ENCODE results near the gene RNU1-3. TPM values are rescaled to one million over a fixed set of nuclear protein-coding genes. Genes with fewer than 3 reads are reported as not detected.
"Not testable (repeated sequence)": the region's sequence is repeated elsewhere in the genome, so short reads cannot be mapped to it uniquely, and the experiment has no call there.

RNU1-3 gene
- total and polyA plus RNA-seq, 2 of the 13 experiments (the other 11 are each of a cell fraction or from before 2014, with no cell fraction given): under 0.01 to 11,018 TPM

- ATAC-seq (peak; percentile 92), FAIRE-seq (peak; percentile 40)
- intact Hi-C loops (cut with micrococcal nuclease; ENCODE audit: unreplicated experiment); H3K4me1 ChIP-seq (ENCODE audit: insufficient read depth, low read length); H3K4me3 ChIP-seq (replicated peaks in 1 of 3; ENCODE audit: insufficient read depth in 1 of 3, low read depth in 2 of 3, low read length in 3 of 3); H3K9me3 ChIP-seq (ENCODE audit: low read length); H2AFZ ChIP-seq (ENCODE audit: low read length); H3K27me3 ChIP-seq (ENCODE audit: control insufficient read depth in 1 of 2, insufficient read depth in 2 of 2, low read length in 2 of 2); in situ Hi-C loops (cut with HindIII; ENCODE audit: extremely low pct_ligation_motif_present, low pct_unique_long_range_greater_than_20kb); POLR2A ChIA-PET; DNase-seq (ENCODE audit: low spot score); CTCF ChIA-PET (ENCODE audit: low intra/inter-chr PET ratio, low total read pairs); H4K20me1 ChIP-seq (ENCODE audit: insufficient read depth, low read length); H3K36me3 ChIP-seq (replicated peaks in 1 of 2; ENCODE audit: control insufficient read depth in 1 of 2, insufficient read depth in 2 of 2, low read length in 2 of 2); H3K9ac ChIP-seq (ENCODE audit: insufficient read depth, low read depth, low read length); BruUV-seq (replicated peaks); H3K79me2 ChIP-seq (ENCODE audit: insufficient read depth, low read length); H3K27ac ChIP-seq (ENCODE audit: extremely low read length, insufficient read depth, low read length): not testable (repeated sequence)
- TF ChIP-seq MYC (CRISPR knock-in tag; IDR thresholded peaks at IDR 0.05; ENCODE audit: borderline replicate concordance): peak; percentile 61; the same call in 1 of the 2 replicates
- TF ChIP-seq MLXIP (CRISPR knock-in tag; IDR thresholded peaks at IDR 0.05; ENCODE audit: borderline replicate concordance): peak; percentile 48; the same call in 1 of the 2 replicates
- WGBS (ENCODE audit: low lambda C conversion rate): no CpG with 5 or more reads among the region's 14 CpGs
- peak overlapping the region; percentile 51 for H3K4me2 ChIP-seq (ENCODE audit: low read depth, low read length)
Observed at GRCh38 chr1:16656981-16657683, 9.6 kb downstream of the RNU1-3 start.

GRCh38 chr1:16656574-16656973 lies 10.2 kb downstream of the RNU1-3 start:
- TF ChIP-seq HNRNPL (IDR thresholded peaks at IDR 0.05; ENCODE audit: low read depth, low read length) (peak; percentile 59; the same call in 1 of the 2 replicates), ZNF574 (CRISPR knock-in tag; IDR thresholded peaks at IDR 0.05) (0 out of 2 replicates have a peak, but pooled peaks have one; percentile 27)
- intact Hi-C loops (cut with micrococcal nuclease; ENCODE audit: unreplicated experiment); CTCF ChIA-PET (ENCODE audit: low intra/inter-chr PET ratio, low total read pairs); H3K79me2 ChIP-seq (ENCODE audit: insufficient read depth, low read length); FAIRE-seq; DNase-seq (ENCODE audit: low spot score); H3K27ac ChIP-seq (ENCODE audit: extremely low read length, insufficient read depth, low read length); H2AFZ ChIP-seq (ENCODE audit: low read length); POLR2A ChIA-PET; H3K27me3 ChIP-seq (ENCODE audit: control insufficient read depth in 1 of 2, insufficient read depth in 2 of 2, low read length in 2 of 2); in situ Hi-C loops (cut with HindIII; ENCODE audit: extremely low pct_ligation_motif_present, low pct_unique_long_range_greater_than_20kb); H3K4me2 ChIP-seq (ENCODE audit: low read depth, low read length); H3K4me1 ChIP-seq (ENCODE audit: insufficient read depth, low read length); H4K20me1 ChIP-seq (ENCODE audit: insufficient read depth, low read length); H3K9me3 ChIP-seq (ENCODE audit: low read length); H3K4me3 ChIP-seq (replicated peaks in 1 of 3; ENCODE audit: insufficient read depth in 1 of 3, low read depth in 2 of 3, low read length in 3 of 3); H3K36me3 ChIP-seq (replicated peaks in 1 of 2; ENCODE audit: control insufficient read depth in 1 of 2, insufficient read depth in 2 of 2, low read length in 2 of 2); H3K9ac ChIP-seq (ENCODE audit: insufficient read depth, low read depth, low read length): not testable (repeated sequence)
- TSS peak; percentile 46 for BruUV-seq (replicated peaks)
- ATAC-seq: peak; percentile 57
- WGBS (ENCODE audit: low lambda C conversion rate): no CpG with 5 or more reads among the region's 6 CpGs

Data from HepG2 (cell line).